Right renal cortex interstitium (tissue), 3 donors: ENCODE data around the gene RAB11FIP5. TPM values are rescaled to one million over a fixed set of nuclear protein-coding genes. Genes with fewer than 3 reads are reported as not detected.
"Not testable (repeated sequence)": the region's sequence is repeated elsewhere in the genome, so short reads cannot be mapped to it uniquely, and the experiment has no call there.

Experiments
- DNase-seq, 3 donors: peaks; one replicate each; pipeline ENCODE4 v3.0.0-alpha.2; 2013; ENCODE audit warnings: low read depth in 3 of 3, low spot score in 2 of 3
- polyA plus RNA-seq, 3 donors: library from polyadenylated mRNA; unstranded; fragments of 120-200 nt; gene quantifications; one replicate each; pipeline ENCODE4 v1.2.1, GENCODE V29; 2013; ENCODE audit not compliant: insufficient read length in 3 of 3

Gene RAB11FIP5
- 10 to 100 TPM; 39.9 to 45.0 (median 40.3) TPM for polyA plus RNA-seq

GRCh38 chr2:73112913-73113854 lies at the start of gene RAB11FIP5:
TSS of gene RAB11FIP5 (minus strand) at chr2:73112948. CDS start at chr2:73112777, 171 bp downstream.
- DNase-seq: no peak

DNA sequence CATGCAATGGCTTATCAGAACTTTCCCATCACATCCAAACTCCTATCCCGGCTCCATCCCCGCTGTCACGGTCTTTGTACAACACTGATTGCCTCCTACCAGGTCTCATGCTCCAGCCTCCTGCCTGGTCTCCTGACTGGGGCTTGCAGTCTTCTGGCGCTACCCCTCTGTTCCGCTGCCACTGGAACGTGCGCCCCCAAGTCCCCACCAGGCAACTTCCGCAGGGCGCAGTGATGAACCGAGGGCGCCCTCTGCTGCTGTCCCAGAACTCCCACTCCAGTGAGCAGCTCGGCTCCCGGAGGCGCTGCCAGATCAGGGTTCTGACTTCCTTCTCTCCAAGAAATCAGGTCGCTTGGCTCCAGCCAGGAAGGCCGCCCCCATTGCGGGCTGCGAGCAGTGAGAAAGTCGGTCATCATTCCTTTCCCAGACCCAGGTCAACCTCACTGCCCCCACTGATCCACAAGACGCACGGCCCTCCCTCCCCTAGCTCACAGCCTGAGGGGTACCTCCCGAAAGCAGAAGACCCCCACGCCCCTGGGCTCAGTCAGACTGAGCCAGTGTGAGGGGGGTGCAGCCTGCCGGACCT lies 43.9 kb upstream of the RAB11FIP5 start:
- no peak for DNase-seq

- no peak for DNase-seq
Observed at GRCh38 chr2:73142937-73143336, 30.2 kb upstream of the RAB11FIP5 start.

GRCh38 chr2:73141896-73142295 lies 29.1 kb upstream of the RAB11FIP5 start:
- no peak for DNase-seq

DNA sequence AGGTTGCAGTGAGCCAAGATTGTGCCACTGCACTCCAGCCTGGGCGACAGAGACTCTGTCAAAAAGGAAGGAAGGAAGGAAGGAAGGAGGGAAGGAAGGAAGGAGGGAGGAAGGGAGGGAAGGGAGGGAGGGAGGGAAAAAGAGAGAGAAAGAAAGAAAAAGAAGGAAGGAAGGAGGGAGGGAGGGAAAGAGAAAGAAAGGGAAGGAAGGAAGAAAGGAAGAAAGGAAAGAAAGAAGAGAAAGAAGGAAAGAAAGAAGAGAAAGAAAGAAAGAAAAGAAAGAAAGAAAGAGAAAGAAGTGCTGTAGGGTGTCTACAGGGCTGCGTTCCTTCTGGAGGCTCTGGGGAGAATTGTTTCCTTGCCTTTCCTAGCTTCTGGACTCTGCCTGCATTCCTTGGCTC lies 22.5 kb upstream of the RAB11FIP5 start:
- DNase-seq: no peak

DNA sequence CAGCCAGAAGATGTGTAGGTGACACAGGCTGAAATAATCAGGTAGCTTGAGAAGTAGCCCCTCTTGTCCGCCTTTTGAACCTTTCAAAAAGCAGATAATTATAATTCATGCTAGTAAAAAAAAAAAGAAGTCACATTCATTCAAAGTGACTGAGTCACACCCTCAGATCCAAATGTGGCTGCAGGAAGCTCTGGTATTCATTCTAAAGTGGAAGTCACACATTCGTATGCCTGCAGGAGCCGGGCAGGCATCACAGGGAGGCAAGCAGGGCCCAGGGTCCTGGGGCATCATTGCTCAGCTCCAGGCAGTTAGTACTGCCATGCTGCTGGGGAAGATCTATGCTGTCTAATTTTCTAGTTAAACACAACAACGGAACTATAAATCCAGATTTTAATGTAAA lies 21.7 kb upstream of the RAB11FIP5 start:
- DNase-seq: no peak

DNA sequence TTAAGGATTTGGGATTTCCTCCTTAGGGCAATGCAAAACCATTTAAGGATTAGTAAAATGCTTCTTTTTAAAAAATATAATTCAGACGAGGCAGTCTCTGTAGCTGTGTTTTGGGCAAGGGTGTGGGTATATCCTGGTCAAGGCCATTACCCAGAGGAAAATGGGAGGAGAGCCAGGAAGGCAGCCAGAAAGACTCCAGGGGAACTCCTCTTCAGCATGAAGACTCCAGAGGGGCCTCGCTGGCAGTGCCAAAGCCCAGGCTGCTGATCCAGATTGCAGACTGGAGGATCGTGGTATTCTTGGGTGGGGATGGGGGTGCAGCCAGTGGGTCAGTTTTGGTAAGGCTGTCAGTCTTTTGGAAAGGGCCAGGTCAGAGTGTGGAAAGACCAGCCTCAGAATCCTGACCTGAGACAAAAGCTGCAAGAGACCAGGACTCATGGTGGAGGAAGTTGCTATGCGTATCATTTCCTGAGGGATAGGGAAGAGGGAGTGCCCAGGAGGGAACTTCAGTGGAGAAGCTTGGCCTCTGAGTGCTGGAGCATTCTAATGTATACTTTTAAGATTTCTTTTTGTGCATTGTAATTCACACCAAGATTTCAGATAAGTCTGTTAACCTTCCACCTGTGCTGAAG lies 20.9 kb upstream of the RAB11FIP5 start:
- no peak for DNase-seq

- no peak for DNase-seq
Observed at GRCh38 chr2:73131807-73132206, 19.1 kb upstream of the RAB11FIP5 start.

- no peak for DNase-seq
Observed at GRCh38 chr2:73130790-73131189, 18.0 kb upstream of the RAB11FIP5 start.

GRCh38 chr2:73128841-73129535 lies 16.2 kb upstream of the RAB11FIP5 start:
- DNase-seq: no peak

DNA sequence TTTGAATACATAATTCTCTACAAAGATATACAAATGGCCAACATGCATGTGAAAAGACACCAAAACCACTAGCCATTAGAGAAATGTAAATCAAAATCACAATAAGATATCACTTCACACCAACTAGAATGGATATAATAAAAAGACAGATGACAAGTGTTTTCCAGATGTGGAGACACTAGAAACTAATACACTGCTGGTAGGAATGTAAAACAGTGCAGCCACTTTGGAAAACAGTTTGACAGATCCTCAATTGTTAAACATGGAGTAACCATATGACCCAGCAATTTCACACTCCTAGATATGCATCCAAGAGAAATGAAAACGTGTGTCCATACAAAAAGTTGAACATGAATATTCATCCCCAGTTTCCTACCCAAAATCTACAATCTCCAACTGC lies 9.8 kb upstream of the RAB11FIP5 start:
- DNase-seq: no peak

GRCh38 chr2:73119611-73120239 lies 7.0 kb upstream of the RAB11FIP5 start:
- not testable (repeated sequence) for DNase-seq

DNA sequence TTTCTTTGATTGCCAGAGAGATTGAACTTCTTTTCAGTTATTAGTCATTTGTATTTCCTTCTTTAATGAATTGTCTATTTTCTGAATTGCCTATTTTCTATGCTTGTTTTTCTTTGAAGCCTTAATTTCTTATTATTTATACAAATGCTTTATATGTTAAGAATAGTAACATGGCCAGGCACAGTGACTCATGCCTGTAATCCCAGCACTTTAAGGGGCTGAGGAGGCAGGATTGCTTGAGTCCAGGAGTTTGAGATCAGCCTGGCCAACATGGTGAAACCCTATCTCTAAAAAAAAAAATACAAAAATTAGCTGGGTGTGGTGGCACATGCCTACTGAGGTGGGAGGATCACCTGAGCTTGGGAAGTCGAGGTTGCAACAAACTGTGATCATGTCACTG lies 4.7 kb upstream of the RAB11FIP5 start:
- no peak for DNase-seq

DNA sequence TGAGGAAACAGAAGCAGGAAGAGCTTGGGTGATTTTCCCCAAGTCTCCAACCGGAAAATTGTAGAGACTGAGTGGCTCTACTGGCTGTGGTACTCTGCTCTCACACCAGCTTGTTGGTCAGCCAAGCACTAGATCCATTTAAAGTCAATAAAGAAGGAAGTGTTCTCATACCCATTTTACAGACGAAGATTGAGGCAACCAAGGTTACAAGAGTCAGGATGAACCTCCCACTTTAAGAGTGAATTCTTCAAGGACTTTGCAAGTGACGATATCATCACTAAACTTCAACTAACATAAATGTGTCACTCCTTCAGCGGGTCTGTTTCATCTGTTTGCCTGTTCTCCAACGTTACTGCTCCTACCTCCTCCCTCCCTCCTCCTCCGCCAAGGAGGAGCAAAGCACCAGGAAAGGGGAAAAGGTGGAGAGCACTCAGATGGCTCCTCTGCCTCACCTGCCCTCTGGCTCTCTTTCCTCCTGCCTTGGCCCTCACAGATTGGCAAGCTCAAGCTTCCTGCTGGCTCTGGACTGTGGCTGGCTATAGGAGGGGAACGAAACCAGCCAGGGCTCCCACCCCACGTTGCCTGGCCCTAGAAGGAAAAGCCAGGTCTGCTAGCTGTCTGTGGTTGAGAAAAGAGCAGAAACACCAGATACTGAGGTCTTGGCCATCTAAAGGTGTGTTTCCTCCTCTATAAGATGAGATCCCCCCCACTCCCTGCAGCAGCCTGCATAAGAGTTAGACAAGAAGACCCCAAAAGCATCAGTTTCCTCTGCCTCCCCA lies 3.6 kb upstream of the RAB11FIP5 start:
- no peak for DNase-seq

DNA sequence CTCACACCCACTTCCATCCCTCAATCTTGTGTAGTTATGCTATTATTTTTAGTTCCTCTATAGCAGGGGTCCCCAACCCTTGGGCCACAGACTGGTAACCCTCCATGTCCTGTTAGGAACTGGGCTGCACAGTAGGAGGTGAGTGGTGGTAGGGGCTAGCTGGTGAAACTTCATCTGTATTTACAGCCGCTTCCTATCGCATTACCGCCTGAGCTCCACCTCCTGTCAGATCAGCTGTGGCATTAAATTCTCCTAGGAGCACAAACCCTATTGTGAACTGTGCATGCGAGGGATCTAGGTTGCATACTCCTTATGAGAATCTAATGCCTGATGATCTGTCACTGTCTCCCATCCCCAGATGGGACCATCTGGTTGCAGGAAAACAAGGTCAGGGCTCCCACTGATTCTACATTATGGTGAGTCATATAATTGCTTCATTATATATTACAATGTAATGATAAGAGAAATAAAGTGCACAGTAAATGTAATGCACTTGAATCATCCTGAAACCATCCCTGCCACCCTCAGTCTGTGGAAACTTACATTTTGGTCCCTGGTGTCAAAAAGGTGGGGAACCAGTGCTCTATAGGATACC lies 1.6 kb upstream of the RAB11FIP5 start:
- no peak for DNase-seq

DNA sequence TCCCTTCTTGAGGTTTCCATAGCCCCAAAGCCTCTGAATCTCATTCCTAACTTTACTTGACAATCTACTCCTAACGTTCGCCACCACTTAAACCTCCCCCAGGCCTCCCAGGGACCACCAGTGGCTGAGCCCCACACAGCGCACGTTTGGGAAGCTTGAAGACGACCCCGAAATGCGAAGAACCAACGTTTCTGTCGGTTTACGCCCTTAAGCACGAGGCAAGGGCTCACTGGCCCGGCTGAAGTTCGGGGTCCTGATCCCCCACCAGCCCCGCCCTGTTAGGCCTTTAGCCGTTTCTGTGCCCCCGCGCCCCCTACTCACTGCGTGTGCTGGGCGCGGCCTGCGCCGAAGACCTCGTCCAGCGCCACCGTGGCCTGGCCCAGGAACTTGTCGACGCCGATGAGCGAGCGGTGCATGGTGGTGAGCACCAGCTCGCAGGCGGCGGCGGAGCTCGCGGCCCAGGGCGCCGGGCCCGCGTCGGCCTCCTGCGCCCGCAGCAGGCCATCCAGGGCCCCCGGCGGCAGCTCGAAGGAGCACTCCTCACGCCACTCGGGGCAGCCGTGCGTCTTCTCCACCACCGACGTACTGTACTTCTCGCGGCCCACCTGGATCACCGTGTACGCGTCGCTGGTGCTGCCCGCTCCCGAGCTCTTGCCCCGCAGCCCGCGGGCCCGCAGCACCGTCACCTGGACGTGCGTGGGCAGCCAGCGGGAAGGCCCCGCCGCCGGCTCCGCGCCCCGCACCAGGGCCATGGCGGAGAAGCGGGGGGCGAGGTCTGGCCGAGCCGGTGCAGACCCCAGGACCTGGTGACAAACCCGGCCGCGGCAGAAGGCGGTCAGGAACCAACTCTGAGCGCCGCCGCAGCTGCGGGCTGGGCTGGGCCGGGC lies 479 bp downstream of the RAB11FIP5 start:
- no peak for DNase-seq

DNA sequence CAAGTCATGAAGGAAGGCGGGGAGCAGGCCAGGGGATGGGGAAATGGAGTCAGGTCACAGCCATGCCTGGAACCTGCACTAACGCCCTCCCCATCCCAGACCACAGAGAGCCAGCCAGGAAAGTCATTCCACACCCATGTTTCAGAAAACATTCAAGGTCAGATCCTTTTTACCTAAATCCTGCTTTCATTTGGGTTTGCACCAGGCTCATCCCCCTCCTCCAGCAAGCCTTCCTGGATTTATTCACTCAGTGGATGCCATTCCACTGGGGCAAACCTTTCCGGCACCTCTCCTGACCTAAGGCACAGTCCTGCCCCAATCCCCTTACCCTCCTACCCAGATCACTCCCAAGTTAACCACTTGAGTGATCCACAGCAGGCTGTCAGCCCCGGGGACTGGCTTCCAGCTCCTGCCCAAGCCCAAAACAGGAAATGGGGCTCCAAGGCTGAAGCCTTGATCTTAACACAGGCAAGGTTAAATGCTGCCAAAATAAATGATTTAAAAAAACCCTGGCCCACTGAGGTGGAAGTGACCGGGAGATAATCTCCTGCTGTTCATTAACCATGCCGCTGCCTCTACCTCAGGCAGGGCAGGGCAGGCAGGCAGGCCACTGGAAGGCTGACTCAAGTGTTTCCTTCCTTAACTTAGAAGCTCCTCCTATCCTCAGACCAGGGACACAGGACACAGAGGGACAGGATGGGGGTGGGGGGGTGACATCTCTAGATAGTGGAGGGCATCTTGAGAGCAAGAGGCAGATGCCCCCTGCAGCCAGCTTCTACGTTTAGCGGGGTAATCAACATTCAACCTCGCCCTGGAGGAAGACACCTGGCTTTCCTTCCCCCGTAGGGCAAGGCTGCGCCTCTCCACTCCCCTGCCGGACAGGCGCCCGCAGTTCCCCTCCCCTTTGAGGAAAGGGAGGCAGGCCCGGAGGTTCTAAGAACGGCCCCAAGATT lies 1.4 kb downstream of the RAB11FIP5 start:
- DNase-seq: no peak
